SU-DHL-6 (cell line): Measurements from ENCODE around the gene C1QTNF6.

Experiments used
- EZH2phosphoT487 ChIP-seq: fragments of 200-600 bp; sonication (generic), shearing (Covaris generic); conservative IDR thresholded peaks from 2 replicates; pipeline ENCODE4 v1.6.1; 2018; ENCODE audit warnings: mild to moderate bottlenecking, antibody characterized with exemption, low read length, moderate library complexity, mixed read lengths
- TF ChIP-seq, protein P1 (sequence below): fragments of 200-600 bp; sonication (generic); IDR thresholded peaks from one replicate; pipeline ENCODE4 v1.5.1; 2017; ENCODE audit warnings: antibody characterized with exemption, mild to moderate bottlenecking, low read length, moderate library complexity; ENCODE audit not compliant: insufficient read depth, poor library complexity, severe bottlenecking

DNA sequence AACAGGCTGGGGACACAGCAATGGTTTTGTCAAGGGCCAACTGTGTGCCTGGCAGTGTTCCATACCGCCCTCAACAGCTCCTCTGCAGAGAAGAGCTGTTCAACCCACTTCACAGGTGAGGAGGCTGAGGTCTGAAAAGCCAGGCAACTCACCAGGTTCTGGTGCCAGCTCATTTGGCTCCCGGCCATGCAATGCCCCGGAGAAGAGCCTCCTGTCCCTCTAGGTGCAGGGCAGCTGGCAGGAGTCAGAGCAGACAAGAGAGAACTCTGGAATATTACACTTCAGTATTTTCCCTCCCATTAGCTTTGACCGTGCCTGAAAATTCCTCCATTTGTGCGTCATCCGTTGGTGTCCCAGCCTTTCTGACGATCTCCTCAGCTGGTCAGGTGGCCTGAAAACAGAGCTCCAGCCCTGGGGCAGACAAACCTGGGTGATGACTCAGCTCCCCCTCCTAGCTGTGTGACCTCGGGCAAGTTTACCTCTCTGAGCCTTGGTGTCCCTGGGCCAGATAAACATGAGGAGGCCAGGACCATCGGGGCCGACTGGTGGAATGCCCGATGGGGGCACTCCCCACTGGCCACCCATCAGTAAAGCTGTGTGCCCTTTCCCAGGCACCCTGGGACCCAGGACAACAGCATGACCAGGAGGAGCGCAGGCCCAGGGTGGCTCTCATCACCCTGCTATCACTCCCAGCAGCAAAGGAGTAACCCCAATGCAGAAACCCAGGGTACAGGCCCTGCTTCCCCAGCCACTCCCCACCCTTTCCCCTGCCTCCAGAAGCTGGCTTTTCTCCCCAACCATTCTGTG, 9.6 kb upstream of the C1QTNF6 start:
- TF ChIP-seq, protein P1, sequence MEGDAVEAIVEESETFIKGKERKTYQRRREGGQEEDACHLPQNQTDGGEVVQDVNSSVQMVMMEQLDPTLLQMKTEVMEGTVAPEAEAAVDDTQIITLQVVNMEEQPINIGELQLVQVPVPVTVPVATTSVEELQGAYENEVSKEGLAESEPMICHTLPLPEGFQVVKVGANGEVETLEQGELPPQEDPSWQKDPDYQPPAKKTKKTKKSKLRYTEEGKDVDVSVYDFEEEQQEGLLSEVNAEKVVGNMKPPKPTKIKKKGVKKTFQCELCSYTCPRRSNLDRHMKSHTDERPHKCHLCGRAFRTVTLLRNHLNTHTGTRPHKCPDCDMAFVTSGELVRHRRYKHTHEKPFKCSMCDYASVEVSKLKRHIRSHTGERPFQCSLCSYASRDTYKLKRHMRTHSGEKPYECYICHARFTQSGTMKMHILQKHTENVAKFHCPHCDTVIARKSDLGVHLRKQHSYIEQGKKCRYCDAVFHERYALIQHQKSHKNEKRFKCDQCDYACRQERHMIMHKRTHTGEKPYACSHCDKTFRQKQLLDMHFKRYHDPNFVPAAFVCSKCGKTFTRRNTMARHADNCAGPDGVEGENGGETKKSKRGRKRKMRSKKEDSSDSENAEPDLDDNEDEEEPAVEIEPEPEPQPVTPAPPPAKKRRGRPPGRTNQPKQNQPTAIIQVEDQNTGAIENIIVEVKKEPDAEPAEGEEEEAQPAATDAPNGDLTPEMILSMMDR, result no peak
- no peak for TF ChIP-seq EZH2phosphoT487
